Amygdala (tissue), 56 donors: Measurements from ENCODE around the gene ZBTB4.
"Not testable (repeated sequence)": the region's sequence is repeated elsewhere in the genome, so short reads cannot be mapped to it uniquely, and the experiment has no call there.

ENCODE experiments used
- DNase-seq, 56 donors: peaks; one replicate each; lab custom pipeline; 2025; lab: John Stamatoyannopoulos, UW

The ZBTB4 gene

DNA sequence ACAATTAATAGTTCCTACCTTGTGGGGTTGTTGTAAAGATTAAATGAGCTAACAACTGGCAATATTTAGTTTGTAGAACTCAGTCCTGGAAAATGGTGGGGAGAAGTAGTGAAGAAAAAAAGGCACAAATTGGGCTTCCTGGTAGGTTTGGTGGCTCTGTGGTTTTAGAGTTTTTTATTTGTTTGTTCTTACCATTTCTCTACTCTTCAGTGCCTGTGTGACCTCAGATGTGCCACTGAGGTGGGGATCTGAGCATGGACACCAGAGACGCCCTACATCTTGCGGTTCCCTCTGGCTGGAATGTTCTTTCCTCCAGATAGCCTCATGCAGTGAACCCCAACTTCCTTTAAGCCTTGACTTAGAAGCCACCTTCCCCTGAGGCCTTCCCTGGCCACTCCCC, 7.7 kb downstream of the ZBTB4 start:
- no peak for DNase-seq

GRCh38 chr17:7470457-7470973, 8.9 kb downstream of the ZBTB4 start:
- not testable (repeated sequence) for DNase-seq

DNA sequence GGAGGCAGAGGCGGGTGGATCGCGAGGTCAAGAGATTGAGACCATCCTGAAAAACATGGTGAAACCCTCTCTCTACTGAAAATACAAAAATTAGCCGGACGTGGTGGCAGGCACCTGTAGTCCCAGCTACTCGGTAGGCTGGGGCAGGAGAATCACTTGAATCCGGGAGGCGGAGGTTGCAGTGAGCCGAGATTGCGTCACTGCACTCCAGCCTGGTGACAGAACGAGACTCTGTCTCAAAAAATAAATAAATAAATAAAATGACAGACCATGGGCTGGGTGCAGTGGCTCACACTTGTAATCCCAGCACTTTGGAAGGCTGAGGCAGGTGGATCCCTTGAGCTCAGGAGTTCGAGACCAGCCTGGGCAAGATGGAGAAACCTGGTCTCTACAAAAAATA, 9.6 kb downstream of the ZBTB4 start:
- DNase-seq: not testable (repeated sequence)

DNA sequence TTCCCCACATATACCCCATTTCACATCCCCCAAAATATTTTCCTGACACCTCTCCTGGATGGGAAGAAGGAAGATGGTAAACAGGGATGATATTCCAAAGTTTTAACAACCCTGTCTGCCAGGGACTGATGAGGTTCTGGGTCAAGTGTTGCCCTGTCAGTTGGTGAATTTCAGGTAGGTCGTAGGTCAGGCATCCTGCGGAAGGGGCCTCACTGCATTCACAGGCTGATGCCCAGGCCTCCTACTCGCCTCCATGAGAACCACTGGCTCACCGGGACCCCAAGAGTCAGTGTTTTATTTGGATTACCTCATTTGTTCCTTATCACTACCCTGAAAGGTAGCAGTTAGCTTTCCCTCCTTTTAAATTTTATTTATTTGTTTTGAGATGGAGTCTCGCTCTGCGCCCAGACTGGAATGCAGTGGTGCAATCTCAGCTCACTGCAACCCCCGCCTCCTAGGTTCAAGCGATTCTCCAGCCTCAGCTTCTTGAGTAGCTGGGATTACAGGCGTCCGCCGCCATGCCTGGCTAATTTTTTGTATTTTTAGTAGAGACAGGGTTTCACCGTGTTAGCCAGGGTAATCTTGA, 10.5 kb downstream of the ZBTB4 start:
- DNase-seq: no peak

GRCh38 chr17:7468290-7468689, 11.1 kb downstream of the ZBTB4 start:
- DNase-seq: no peak

GRCh38 chr17:7467498-7467897, 11.9 kb downstream of the ZBTB4 start:
- DNase-seq: no peak

- peak in 8 of 56 donors; percentile 18 to 89 (median 40) for DNase-seq
Observed at GRCh38 chr17:7466639-7467341, 12.6 kb downstream of the ZBTB4 start.

DNA sequence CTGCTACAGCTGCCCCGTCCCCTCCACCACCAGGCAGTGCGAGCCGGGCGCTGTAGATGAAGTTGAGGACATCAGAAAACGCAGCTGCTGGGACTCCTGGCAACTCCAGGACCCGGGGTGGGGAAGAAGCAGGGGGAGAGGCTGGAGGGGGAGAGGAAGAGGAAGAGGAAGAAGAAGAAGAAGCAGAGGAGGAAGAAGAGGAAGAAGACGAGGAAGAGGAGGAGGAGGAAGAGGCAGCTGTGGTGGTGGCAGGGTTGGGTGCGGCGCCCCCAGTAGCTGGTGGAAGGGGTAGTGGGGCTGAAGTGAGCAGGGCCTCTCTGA, 13.2 kb downstream of the ZBTB4 start:
- DNase-seq: no peak

- no peak for DNase-seq
Observed at GRCh38 chr17:7465597-7466275, 13.7 kb downstream of the ZBTB4 start.

DNA sequence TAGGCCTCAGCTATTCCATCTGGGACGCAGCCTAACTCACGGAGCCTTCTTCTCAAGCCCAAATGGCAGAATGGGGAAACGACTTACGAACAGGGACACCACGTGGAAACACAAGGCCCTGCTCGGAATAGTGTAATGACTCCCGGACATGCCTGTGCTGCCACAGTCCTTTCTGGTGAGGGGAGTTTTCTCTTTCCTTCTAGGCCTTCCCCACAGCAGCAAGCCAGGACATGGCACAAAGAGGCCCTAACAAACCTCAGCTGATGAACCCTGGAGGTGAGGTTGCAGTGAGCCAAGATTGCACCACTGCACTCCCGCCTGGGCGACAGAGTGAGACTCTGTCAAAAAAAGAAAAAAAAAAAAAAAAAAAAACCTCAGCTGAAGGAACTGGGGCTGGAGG, 15.3 kb downstream of the ZBTB4 start:
- DNase-seq: no peak

DNA sequence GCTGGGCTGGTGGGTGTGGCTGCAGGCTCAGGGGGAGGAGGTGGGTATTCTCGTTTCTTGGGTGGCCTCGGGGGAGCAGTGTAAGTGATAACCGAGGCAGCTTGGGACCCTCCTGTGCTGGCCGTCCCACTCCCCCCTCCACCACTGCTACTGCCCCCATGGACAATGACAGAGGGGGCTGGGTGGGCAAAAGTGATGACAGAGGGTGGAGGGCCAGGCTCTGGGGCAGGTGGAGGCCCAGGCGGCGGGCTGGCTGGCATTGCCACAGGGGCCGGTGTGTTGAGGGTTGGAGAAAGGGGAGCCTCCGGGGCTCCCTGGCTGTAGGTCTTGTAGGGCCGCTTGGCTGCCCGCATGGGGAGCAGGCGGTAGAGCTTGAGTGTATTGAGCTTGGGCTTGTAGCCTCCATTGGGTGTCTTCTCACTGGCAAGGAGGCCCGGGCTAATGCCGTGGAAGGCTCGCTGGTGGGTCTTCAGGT, 16.0 kb downstream of the ZBTB4 start:
- no peak for DNase-seq

DNA sequence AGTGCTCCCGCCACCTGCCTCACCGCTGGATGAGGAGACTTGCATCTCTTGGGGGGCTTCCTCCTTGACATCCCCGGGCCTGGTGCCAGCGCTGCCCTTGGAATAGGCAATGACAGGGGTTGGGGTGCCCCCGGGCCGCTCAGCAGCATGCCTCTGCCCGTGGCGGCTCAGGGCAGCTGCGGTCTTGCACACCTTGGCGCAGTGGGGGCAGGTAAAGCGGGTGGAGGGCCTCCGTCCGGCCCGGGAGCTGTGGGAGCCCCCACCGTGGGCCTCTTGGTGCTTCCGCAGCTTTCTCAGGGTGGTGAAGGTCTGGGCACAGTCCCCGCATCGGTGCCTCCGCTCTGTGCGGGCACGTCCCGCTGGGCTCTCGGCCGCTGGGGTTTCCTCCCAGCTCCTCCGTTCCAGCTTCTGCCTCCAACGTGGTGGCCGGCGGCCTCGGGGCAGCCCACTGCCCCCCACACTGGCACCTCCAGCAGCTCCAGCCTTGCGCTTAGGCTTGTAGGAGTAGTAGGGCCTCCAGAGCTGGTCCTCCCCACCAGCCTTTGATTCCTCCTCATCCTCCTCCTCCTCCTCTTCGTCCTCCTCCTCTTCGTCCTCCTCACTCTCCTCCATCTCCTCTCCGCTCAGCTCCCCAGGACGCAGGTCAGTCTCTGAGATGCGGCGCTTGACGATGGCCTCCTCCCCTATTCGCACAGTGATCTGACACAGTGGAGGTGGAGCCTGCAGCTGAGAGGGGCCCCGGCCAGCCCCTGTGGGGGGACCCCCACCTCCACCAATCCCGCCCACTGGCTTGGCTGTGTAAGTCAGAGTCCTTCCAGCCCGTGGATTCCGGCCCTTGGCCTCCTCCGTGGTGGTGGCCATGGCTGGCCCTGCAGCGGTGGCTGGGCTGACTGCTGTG, 16.7 kb downstream of the ZBTB4 start:
- no peak for DNase-seq

DNA sequence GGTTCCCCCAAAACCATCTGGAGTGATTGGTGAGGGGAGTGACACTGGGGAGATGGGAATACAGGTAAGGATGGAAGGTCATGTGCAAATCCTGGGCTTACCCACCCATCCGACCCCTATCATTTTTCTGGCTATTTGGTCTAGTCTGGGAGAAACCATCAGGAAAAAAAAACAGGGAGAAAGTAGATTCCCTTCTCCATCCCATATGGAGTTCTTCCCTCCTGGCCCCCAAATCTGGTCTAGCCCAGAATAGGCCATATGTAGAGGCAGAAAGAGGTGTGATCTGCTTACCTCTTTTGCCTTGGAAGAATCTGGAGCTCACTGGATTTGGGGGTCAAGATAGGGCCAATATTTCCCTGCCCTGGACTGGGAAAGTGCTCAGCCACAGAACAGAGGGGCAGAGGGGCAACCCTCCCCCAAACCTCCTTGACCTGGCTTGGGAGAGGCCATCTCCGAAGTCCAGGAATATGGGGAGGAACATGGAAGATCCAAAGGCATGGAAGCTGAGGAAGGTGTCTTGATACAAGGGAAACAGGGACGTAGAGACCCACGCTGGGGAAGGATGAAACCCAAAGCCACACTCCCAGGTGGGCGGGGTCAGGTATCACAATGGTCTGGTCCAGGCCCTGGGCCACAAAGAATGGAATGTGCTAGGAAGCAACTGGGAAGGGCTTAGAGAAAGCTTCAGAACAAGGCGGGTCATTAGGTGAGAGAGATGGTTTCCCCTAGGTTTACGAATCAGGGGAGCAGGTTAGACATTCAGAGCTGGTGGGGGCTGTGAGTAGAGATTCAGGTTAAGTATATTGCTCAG, 18.4 kb downstream of the ZBTB4 start:
- DNase-seq: no peak

- no peak for DNase-seq
Observed at GRCh38 chr17:7459961-7460545, 19.4 kb downstream of the ZBTB4 start.

GRCh38 chr17:7448461-7448860, 31.0 kb downstream of the ZBTB4 start:
- no peak for DNase-seq

- DNase-seq: peak in 1 of 56 donors; percentile 70
Observed at GRCh38 chr17:7445619-7445968, 33.8 kb downstream of the ZBTB4 start.

DNA sequence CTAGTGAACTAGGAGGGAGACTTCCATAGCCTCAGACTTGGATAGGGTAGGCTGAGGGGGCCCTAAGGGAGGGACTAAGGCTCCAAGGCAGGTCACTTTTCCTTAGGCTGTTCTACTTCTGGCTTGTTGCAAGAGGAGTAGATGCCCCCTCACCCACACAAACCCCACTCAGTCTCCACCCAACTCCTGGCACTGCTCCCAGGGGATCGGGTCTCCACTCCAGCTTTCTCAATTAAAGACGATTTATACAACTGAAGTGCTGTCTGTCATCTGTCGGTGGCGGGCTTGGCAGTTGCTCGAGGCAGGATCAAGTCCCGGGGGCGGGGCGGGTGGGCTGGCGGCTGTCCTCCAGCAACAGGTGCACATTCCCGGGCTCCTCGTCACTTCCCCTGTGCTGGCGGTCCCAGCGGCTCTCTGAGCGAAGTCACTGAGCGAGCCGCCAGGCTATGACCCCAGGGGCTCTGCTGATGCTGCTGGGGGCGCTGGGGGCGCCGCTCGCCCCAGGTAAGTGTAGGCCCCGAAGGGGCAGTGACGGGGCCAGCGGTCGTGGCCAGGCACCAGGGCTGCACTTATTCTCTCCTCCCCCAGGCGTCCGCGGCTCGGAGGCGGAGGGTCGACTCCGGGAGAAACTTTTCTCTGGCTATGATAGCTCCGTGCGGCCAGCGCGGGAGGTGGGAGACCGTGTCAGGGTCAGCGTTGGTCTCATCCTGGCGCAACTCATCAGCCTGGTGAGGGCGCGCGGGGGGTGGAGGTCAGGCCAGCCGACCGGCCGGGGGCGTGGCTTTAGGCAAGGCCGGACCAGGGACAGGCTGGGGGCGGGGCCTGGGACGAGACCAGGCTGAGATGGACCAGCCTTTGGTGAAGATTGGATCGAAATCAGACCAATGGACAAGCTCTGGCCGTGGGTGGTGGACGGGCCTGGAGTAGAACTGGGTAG, 34.5 kb downstream of the ZBTB4 start, which contains the start of gene CHRNB1:
CHRNB1 (plus strand) TSS at position 380 of the 937 bp plus-strand sequence; CDS start at position 447, 67 bp downstream.
- peak in 46 of 56 donors; percentile 25 to 86 (median 54) for DNase-seq
